HK-2 (cell line): ENCODE data around the gene ZSWIM5.
"Not testable (repeated sequence)": the region's sequence is repeated elsewhere in the genome, so short reads cannot be mapped to it uniquely, and the experiment has no call there.

Experiments
- DNase-seq: peaks from one replicate; pipeline ENCODE4 v3.0.0-alpha.2; 2018; ENCODE audit not compliant: unreplicated experiment

The ZSWIM5 gene

DNA sequence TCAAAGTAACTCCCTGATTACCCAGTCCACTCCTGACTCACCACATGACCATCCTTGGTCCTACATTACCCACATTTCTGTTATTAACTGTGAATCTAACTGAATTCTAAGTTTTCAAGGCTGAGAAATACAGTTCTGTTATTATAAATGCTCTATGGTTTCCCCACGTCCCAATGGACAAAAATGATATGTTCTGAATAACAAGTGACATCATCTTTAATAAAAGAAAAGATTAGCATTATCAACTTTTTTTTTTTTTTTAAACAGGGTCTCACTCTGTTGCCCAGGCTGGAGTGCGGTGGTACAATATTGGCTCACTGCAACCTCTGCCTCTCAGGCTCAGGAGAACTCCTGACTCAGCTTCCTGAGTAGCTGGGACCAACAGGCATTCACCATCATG is 59.6 kb downstream of the ZSWIM5 start:
- no peak for DNase-seq

DNA sequence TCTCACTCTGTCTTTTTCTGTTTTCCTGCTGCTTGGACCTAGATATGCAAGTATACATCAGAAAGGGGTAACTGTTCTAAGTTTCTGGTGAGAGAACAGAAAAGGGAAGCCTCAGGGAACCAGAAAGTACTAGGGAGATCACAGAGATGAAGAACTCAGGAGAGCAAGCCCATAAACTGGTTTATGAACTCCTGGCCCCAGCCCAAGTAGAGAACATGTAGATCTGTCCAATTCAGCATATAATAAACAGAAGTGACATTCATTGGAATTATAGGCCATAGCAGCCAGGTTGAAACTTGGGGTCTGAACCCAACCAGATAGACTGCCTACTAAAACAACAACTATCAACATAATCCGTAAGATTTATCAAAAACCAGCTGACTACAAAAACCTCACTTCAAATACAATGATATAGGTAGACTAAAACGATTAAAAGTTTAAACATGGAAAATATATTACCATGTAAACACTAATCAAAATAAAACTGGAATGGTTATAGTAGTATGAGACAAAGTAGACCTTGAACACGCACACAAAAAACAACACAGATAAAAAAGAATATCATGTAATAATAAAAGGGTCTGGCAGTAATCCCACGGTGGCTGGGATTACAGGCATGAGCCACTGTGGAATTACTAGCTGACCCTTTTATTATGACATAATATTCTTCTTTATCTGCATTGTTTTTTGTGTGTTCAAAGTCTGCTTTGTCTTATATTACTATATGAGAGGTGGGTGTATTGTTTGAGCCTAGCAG is 65.0 kb downstream of the ZSWIM5 start:
- DNase-seq: no peak

DNA sequence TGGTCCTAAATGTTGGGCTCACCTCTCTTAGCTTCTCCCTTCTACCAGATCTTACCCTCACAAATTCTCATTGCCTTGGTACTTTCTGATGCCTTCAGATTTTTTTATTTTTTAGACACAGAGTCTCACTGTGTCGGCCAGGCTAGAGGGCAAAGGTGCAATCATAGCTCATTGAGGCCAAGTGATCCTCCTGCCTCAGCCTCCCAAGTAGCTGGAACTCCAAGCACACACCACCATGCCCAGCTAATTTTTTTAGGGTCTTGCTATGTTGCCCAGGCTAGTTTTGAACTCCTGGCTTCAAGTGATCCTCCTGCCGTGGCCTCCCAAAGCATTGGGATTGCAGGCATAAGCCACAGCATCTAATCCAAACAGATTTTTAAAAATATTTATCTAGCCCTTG is 69.4 kb downstream of the ZSWIM5 start:
- no peak for DNase-seq

DNA sequence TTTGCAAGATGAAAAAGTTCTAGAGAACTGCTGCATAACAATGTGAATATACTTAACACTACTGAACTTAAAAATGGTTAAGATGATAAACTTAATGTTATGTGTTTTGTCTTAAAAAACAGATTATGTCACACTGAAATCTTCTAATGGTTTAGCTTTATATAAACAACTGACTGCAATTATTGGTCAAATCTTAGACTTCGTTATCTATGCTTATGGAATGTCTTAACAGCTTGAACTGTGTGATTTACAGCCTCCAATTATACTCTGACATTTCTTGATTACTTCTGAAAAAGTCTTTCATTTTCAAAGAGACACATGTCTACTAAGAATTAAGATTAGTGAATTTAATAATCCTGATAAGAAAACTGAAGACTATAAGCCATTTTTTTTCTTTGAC is 71.1 kb downstream of the ZSWIM5 start:
- no peak for DNase-seq

DNA sequence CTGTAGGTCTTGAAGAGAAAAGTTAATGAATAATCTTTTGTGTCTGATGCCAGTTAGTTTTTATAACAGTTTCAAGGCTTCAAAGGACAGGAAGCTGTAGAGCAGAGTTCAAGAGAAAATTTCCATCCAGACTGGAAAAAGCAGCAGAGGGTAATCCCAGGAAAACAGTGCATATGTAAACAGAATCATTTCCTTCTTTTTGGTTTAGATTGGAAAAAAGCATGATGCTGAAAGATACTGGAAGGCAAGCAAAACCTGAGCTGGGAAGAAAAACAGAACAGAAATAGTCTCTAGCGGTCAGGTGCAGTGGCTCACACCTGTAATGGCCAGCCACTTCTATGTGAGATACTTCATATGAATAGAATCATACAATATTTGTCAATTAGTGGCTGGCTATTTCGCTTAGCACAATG is 71.9 kb downstream of the ZSWIM5 start:
- no peak for DNase-seq

DNA sequence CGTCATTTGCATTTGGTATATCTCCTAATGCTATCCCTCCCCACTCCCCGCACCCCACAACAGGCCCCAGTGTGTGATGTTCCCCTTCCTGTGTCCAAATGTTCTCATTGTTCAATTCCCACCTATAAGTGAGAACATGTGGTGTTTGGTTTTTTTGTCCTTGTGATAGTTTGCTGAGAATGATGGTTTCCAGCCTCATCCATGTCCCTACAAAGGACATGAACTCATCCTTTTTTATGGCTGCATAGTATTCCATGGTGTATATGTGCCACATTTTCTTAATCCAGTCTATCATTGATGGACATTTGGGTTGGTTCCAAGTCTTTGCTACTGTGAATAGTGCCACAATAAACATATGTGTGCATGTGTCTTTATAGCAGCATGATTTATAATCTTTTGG is 73.7 kb downstream of the ZSWIM5 start:
- DNase-seq: not testable (repeated sequence)

DNA sequence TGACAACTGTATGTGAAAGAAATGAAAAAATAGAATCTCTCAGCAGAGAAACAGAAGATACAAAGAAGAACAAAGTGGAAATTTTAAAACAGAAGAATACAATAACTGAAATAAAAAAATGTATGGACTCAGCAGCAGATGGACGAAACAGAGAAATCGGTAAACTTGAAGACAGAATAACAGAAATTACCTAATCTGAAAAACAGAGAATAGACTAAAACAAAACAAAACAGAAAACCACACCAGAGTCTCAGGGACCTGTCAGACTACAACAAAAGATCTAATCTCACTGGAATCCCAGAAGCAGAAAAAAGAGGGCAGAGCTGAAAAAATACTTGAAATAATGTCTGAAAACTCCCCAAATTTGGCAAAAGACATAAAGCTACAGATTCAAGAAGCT is 83.0 kb downstream of the ZSWIM5 start:
- no peak for DNase-seq

DNA sequence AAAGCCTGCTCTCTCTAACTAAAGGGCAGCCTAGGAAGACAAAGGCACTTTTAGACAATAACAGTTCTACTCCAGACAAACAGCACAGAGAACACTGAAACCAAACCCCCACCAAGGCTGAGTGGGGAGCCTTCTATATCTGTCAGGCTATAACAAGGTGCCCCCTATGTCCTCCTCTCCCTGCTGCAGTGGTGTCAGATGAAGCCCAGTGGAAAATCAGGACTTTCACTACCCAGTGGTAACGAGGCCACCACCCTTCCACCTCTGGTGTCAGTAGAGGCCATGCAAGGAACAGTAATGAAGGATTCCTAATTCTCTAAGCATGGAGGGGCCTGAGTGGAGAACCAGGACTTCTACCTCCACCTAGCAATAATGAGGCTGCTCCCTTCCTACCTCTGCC is 83.7 kb downstream of the ZSWIM5 start:
- no peak for DNase-seq

DNA sequence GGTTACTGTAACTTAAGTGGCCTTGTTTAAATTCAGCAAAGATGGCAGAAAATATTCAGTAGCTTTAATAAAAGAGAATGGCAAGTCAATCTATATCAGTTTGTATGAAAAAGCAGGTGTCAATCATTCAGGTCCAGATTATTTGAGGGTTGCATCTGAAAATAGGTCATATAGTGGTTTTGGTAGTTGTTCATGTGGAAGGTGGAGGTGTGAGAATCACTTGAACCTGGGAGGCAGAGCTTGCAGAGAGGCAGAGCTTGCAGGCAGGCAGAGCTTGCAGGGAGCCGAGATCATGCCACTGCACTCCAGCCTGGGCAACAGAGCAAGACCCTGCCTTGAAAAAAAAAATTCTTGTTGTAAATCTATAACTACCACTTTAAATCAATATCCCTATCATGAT is 88.6 kb downstream of the ZSWIM5 start:
- no peak for DNase-seq

DNA sequence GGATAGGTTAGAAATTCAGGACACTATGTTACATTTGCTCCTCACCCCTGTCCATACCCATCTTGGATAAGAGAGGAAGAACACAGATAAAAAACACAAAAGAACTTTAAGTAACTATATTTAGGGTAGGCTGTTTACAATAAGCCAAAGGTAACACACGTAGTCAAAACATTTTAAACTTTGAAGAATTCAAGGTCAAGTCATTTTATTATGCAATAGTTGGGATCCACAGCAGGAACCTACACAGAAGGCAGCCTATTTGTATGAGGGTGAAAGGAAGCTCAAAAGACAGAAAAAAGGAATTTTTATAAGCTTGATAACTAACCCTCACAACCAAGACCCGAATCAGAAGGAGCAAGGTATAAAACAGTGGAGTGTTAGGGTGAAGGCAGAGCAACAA is 89.6 kb downstream of the ZSWIM5 start:
- no peak for DNase-seq

DNA sequence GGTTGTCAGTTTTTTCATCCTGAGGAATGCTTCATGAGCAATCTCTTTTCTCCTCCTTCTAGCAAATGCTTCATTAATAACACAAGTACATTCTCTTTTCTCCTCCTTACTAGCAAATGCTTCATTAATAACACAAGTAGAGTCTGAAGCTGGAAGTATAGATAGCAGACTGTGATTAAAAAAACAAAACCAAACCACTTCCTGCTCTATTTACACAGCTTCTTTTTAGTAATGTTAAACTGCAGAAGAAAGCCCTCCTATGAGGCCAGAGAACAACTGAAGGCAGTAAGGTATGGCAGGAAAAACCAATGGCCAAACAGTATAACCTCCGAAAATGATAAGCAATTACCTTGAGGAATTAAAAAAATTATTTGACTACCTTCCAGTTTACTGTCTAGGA is 90.1 kb downstream of the ZSWIM5 start:
- DNase-seq: no peak

DNA sequence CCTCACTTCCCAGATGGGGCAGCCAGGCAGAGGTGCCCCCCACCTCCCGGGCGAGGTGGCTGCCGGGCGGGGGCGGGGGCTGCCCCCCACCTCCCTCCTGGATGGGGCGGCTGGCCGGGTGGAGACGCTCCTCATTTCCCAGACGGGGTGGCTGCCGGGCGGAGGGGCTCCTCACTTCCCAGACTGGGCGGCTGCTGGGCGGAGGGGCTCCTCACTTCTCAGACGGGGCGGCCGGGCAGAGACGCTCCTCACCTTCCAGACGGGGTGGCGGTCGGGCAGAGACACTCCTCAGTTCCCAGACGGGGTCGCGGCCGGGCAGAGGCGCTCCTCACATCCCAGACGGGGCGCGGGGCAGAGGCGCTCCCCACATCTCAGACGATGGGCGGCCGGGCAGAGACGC is 91.2 kb downstream of the ZSWIM5 start:
- not testable (repeated sequence) for DNase-seq

DNA sequence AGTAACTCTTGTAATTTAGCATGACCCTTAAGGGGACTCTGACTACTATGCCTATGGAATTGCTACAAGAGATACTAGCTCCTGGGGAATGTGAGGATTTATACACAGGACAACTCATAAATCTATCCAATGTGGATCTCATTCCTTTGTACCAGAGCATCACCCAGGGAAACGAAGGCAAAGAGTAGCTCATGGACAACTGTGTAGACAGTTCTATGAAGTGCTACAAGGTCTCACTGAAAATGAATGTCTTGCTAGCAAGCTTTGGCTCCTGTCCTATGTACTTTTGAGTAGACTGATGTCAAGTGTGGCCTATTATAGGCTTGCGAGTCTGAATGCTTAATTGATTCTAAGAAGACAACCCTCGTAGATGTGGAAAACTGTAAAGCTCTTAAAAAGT is 93.7 kb downstream of the ZSWIM5 start:
- DNase-seq: no peak

DNA sequence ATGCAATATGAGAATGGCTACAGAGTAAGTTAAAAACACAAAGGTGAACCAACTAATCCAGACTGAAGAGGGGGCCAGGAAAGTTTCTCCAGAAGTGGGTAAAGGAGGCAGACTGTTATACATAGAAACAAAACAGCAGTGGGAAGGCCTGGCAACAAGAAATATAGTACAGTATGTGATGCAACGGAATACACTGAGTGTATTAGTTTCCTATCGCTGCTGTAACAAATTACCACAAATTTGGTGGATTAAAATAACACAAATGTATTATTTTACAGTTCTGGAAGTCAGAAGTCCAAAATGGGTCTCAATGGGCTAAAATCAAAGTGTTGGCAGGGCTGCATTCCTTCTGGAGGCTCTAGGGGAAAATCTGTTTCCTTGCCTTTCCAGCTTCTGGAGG is 95.2 kb downstream of the ZSWIM5 start:
- no peak for DNase-seq

DNA sequence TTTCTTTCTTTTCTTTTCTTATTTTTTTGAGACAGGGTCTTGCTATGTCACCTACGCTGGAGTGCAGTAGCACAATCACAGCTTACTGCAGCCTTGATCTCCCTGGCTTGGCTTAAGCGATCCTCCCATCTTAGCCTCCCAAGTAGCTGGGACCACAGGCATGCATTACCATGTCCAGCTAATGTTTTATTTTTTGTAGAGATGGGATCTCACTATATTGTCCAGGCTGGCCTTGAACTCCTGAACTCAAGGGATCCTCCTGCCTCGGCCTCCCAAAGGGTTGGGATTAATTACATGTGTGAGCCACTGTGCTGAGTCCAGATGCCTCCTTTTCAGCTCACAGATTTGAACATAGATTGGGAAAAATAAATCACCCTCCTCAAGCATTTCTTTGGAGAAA is 98.6 kb downstream of the ZSWIM5 start:
- no peak for DNase-seq

DNA sequence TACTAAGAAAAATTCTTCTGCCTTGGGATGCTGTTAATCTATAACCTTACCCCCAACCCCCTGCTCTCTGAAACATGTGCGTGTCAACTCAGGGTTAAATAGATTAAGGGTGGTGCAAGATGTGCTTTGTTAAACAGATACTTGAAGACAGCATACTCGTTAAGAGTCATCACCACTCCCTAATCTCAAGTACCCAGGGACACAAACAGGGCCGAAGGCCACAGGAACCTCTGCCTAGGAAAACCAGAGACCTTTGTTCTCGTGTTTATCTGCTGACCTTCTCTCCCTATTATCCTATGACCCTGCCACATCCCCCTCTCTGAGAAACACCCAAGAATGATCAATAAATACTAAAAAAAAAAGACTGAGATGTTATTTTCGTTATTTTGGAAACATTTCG is 99.5 kb downstream of the ZSWIM5 start:
- not testable (repeated sequence) for DNase-seq

DNA sequence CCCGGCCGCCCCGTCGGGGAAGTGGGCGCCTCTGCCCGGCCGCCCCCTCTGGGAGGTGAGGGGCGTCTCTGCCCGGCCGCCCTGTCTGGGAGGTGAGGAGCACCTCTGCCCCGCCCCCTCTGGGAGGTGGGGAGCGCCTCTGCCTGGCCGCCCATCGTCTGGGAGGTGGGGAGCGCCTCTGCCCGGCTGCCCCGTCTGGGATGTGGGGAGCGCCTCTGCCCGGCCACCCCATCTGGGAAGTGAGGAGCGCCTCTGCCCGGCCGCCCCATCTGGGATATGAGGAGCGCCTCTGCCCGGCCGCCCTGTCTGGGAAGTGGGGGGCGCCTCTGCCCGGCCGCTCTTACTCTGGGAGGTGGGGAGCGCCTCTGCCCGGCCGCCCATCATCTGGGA is 100.3 kb downstream of the ZSWIM5 start:
- DNase-seq: not testable (repeated sequence)

DNA sequence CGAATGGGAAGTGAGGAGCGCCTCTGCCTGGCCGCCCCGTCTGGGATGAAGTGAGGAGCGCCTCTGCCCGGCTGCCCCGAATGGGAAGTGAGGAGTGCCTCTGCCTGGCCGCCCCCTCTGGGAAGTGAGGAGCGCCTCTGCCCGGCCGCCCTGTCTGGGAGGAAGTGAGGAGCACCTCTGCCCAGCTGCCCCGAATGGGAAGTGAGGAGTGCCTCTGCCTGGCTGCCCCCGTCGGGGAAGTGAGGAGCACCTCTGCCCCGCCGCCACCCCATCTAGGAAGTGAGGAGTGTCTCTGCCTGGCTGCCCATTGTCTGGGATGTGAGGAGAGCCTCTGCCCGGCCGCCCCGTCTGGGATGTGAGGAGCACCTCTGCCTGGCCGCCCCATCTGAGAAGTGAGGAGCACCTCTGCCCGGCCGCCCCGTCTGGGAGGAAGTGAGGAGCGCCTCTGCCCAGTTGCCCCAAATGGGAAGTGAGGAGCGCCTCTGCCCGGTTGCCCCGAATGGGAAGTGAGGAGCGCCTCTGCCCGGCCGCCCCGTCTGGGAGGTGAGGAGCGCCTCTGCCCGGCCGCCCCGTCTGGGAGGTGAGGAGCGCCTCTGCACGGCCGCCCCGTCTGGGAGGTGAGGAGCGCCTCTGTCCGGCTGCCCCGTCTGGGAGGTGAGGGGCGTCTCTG is 100.8 kb downstream of the ZSWIM5 start:
- DNase-seq: not testable (repeated sequence)

DNA sequence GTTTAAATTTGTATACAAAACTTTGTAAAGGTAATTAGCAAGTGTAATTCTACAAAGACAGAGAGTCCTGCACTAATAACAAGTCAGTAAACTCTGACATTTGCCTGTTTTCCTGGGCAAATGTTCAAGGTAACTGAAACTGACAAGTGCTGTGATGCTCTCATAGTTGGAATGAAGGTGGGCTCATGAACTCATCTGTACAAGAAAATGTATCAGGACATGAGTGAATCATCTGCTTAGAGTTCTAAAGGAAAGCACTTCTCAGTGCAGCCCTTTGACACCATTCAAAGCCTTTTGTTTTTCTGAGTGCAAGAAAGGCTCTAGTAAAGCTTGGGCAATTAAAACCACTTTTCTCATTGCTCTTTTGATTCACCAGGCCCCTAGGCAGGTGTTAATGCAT is 102.9 kb downstream of the ZSWIM5 start:
- DNase-seq: no peak

DNA sequence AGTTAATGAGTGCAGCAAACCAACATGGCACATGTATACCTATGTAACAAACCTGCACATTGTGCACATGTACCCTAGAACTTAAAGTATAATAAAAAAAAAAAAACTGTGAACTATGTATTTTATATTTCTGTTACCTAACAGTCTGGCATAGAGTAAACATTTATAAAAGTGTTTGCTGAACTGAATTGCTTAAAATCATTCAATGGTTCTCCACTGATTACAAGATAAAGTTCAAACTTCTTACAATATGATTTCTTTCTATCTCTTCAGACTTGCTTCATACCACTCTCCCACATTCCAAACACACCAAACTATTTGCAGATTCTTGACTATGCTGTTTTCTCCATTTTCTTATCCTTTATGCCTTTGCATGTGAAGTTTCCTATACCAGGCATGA is 104.5 kb downstream of the ZSWIM5 start:
- DNase-seq: no peak

DNA sequence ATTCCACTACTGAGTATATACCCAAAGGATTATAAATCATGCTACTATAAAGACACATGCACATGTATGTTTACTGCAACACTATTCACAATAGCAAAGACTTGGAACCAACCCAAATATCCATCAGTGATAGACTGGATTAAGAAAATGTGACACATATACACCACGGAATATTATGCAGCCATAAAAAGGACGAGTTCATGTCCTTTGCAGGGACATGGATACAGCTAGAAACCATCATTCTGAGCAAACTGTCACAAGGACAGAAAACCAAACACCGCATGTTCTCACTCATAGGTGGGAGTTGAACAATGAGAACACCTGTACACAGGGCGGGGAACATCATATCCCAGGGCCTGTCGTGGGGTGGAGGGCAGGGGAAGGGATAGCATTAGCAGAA is 104.9 kb downstream of the ZSWIM5 start:
- DNase-seq: not testable (repeated sequence)

DNA sequence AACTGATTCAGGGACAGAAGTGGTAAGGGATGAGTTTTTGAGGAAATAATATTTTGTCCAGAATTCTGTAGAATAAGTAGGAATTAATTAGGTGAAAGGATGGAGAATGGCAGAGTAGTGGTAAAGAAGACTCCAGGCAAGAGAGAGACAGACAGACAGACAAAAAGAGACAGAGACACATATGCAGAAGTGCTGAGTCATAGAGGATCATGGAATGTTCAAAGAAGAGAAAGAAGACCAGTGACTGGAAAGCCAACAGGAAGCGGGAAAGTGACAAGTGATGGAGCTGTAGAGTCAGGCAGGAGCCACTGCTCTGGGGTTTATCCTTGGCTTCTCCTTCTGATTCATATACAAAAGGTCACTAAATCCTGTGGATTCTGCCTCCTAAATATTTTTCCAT is 108.5 kb downstream of the ZSWIM5 start:
- no peak for DNase-seq

DNA sequence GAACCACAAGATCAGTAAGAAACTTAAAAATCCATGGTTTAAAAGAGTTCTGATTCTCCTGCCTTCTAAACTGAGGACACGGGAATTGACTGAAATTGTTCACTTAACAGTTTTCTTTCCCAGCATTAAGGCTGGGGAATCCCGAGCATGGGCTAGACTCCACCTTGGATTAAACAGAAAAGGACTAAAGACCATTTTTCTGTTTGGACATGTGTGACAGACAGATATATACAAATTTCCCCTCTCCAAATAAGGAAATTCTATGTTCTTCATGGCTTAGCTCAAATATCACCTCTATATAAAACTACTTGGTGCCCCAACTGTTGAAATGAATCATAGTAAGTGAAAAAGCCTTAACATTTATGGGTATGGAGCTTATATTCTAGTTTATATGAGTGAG is 109.3 kb downstream of the ZSWIM5 start:
- no peak for DNase-seq

DNA sequence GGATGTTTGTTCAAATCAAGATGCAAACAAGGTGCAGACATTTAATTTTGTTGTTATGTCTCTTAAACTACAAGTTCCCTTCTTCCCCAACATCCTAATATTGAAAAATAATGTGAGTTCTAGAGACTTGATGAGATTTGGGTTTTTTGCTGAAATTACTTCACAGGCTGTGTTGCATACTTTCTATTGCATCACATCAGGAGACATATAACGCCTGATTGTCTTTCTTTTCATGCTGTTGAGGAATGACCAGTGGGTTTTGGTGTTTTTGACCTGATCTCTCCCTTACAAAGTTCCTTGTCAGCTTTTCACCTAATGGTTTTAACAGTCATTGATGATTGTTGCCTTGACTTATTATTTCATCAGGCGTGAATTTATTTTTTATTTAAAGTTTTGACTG is 111.0 kb downstream of the ZSWIM5 start:
- DNase-seq: no peak
